ENCODE results near the gene LCLAT1. TPM values are rescaled to one million over a fixed set of nuclear protein-coding genes. Genes with fewer than 3 reads are reported as not detected.

The LCLAT1 gene
- polyA plus RNA-seq, 1 experiment, result 25.2 TPM

DNA sequence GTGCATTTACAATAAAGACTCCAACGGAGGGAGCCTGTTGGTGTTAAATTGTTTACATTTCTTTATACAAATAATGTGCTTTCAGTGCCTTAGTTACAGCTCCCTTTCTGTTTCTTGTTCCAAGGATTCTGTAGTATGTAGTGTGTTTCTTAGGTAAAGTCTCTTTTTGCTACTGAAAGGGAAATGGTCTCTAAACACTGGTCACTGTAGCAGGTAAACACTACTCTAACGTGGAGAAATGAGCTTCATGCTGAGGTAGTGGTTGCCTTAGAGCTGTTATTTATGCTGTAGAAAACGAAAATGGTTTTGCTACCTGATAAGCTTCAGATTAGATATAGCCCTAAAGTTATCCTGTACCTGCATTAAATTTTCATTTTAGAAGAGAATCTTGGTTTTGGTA, 196.6 kb downstream of the LCLAT1 start:
- DNase-seq (ENCODE audit: low read depth, low spot score), result no peak
- POLR2A ChIA-PET, result no interaction called here
- no peaks in the 10 kb centered on the region for H3K9me3 ChIP-seq (ENCODE audit: control insufficient read depth, insufficient read depth, low read length)
- H3K4me3 ChIP-seq (ENCODE audit: low read depth, low read length), result no peak overlapping the region
- H3K27ac ChIP-seq (ENCODE audit: low read depth, low read length), result no peak overlapping the region
- CTCF ChIA-PET, result interaction anchor here (0.6 to 1.1 kb wide), 2 partner anchors 51 to 68 kb away, joined by 3 to 4 read pairs; no protein-coding TSS in a partner anchor
- no peaks in the 10 kb centered on the region for H3K27me3 ChIP-seq (ENCODE audit: control insufficient read depth, insufficient read depth, low read length)
- TF ChIP-seq, protein P1, sequence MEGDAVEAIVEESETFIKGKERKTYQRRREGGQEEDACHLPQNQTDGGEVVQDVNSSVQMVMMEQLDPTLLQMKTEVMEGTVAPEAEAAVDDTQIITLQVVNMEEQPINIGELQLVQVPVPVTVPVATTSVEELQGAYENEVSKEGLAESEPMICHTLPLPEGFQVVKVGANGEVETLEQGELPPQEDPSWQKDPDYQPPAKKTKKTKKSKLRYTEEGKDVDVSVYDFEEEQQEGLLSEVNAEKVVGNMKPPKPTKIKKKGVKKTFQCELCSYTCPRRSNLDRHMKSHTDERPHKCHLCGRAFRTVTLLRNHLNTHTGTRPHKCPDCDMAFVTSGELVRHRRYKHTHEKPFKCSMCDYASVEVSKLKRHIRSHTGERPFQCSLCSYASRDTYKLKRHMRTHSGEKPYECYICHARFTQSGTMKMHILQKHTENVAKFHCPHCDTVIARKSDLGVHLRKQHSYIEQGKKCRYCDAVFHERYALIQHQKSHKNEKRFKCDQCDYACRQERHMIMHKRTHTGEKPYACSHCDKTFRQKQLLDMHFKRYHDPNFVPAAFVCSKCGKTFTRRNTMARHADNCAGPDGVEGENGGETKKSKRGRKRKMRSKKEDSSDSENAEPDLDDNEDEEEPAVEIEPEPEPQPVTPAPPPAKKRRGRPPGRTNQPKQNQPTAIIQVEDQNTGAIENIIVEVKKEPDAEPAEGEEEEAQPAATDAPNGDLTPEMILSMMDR (IDR thresholded peaks at IDR 0.05; ENCODE audit: low read depth, low read length), result no peak

DNA sequence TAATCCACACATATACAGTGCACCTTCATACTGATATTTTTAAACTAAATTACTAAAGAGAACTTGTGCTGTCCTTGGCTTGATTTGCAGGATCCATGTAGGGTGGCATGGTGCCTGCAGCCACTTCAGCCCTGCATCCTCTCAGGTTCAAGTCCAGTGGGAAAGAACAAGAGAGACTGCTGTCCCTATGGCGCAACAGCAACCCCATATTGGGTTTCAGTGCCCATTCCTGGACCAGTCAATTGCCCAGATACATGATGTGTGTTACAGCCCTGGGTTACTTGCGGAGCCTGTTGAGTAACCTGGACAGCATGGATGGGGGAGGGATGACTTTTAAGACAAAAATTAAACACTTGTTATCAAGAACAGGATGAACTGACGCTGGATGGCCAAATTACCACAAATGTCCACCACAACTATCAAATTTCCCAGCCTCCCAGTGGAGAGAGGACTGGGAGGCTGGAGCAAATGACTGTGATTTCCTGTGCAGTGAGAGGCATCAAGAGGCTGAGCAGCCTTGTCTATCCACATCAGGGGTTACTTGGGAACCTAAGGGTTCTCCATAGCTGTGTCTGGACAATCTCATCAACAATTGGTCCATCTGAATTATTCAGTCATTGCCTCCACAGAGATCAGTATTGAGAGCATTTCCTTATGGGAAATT, 198.2 kb downstream of the LCLAT1 start:
- ChIA-PET CTCF (interaction anchor here (1.1 kb wide), 1 partner anchor 62 kb away, joined by 3 read pairs; no protein-coding TSS in a partner anchor), POLR2A (no interaction called here)
- no peak for DNase-seq (ENCODE audit: low read depth, low spot score)
- TF ChIP-seq, protein P1 (IDR thresholded peaks at IDR 0.05; ENCODE audit: low read depth, low read length), result no peak
- no peak overlapping the region for H3K27ac ChIP-seq (ENCODE audit: low read depth, low read length)
- no peaks in the 10 kb centered on the region for H3K27me3 ChIP-seq (ENCODE audit: control insufficient read depth, insufficient read depth, low read length)
- no peak overlapping the region for H3K4me3 ChIP-seq (ENCODE audit: low read depth, low read length)
- H3K9me3 ChIP-seq (ENCODE audit: control insufficient read depth, insufficient read depth, low read length), result no peaks in the 10 kb centered on the region

GRCh38 chr2:30645745-30646119, 198.7 kb downstream of the LCLAT1 start:
- CTCF ChIA-PET, result interaction anchor here (1.1 to 1.2 kb wide), 2 partner anchors 62 to 65 kb away, joined by 3 read pairs; no protein-coding TSS in a partner anchor
- no peak overlapping the region for H3K27ac ChIP-seq (ENCODE audit: low read depth, low read length)
- no peak for DNase-seq (ENCODE audit: low read depth, low spot score)
- H3K9me3 ChIP-seq (ENCODE audit: control insufficient read depth, insufficient read depth, low read length), result no peaks in the 10 kb centered on the region
- TF ChIP-seq, protein P1 (IDR thresholded peaks at IDR 0.05; ENCODE audit: low read depth, low read length), result no peak
- POLR2A ChIA-PET, result no interaction called here
- H3K27me3 ChIP-seq (ENCODE audit: control insufficient read depth, insufficient read depth, low read length), result no peaks in the 10 kb centered on the region
- H3K4me3 ChIP-seq (ENCODE audit: low read depth, low read length), result no peak overlapping the region

DNA sequence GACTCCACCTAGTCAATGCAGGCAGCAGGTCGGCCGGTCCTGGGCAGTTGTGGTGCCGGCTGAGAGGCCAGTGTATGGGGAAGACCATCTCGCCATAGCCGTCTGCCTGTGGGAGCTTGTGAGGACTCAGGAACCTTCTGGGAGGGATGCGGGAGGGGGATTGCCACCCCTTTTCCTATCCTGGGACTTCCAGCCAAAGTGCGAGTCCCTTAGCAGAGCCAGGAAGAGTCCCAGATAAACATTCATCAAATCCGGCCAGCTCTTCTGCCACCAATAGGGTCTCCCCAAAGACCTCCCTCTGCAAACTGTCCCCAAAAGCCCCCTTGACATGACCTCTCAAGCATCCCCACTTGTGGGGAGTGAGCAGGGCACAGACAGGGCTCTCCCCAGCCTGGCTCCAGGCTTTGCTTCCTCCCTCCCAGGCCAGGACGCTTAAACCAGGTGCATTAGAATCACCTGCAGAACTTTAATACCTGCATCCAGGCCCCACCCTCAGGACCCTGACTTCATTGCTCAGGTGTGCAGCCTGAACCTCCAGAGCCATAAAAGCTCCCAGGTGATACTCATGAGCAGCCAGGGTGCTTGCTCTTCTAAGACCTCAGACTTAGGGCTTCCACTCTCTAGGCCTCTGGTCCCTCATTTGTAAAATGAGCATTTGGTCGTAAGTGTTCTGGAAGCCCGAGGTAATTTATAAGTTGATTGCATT, 200.9 kb downstream of the LCLAT1 start:
- ChIA-PET CTCF (interaction anchor here (0.7 to 1.0 kb wide), 2 partner anchors 66 to 440 kb away, joined by 3 read pairs; no protein-coding TSS in a partner anchor), POLR2A (no interaction called here)
- Histone ChIP-seq H3K27ac (ENCODE audit: low read depth, low read length) (no peak overlapping the region), H3K9me3 (ENCODE audit: control insufficient read depth, insufficient read depth, low read length) (no peaks in the 10 kb centered on the region), H3K4me3 (ENCODE audit: low read depth, low read length) (no peak overlapping the region), H3K27me3 (ENCODE audit: control insufficient read depth, insufficient read depth, low read length) (no peaks in the 10 kb centered on the region)
- no peak for DNase-seq (ENCODE audit: low read depth, low spot score)
- TF ChIP-seq, protein P1 (IDR thresholded peaks at IDR 0.05; ENCODE audit: low read depth, low read length), result no peak

GRCh38 chr2:30649278-30649677, 202.2 kb downstream of the LCLAT1 start:
- ChIA-PET POLR2A (no interaction called here), CTCF (interaction anchor here (0.6 to 1.6 kb wide), 3 partner anchors 62 to 484 kb away, joined by 3 to 4 read pairs (median 3); no protein-coding TSS in a partner anchor)
- Histone ChIP-seq H3K9me3 (ENCODE audit: control insufficient read depth, insufficient read depth, low read length) (no peaks in the 10 kb centered on the region), H3K27me3 (ENCODE audit: control insufficient read depth, insufficient read depth, low read length) (no peaks in the 10 kb centered on the region), H3K27ac (ENCODE audit: low read depth, low read length) (no peak overlapping the region), H3K4me3 (ENCODE audit: low read depth, low read length) (no peak overlapping the region)
- TF ChIP-seq, protein P1 (IDR thresholded peaks at IDR 0.05; ENCODE audit: low read depth, low read length), result no peak
- no peak for DNase-seq (ENCODE audit: low read depth, low spot score)
